ENCODE results near the gene VAMP8.
"Not testable (repeated sequence)": the region's sequence is repeated elsewhere in the genome, so short reads cannot be mapped to it uniquely, and the experiment has no call there.

VAMP8 gene

GRCh38 chr2:85583667-85584353 is 6.4 kb downstream of the VAMP8 start:
- DNase-seq, result no peak

DNA sequence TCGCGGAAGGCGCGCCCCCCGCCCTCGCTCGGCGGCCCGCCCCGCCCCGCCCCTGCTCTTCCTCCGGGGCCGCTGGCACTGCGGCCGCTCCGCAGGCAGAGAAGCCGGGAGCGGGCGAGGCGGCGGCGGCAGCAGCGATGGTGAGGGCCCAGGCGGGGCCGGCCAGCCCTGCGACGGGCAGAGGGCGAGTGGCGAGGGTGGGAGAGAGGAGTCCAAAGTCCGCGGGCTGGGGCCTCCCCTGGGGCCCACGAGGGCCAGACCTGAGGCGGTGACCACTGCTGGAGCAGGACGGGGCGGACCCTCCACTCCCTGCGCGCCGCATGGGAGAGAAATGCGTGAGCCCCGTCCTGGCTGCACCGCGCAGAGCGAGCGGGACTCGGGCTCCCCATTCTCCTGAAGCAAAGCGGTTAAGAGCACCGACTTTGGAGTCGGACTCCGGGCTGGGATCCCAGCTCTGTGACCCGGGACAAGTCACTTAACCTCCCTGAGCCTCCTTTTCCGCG is 7.0 kb downstream of the VAMP8 start, which contains the start of gene VAMP5:
Gene VAMP5, plus strand, starts transcription at position 78 of the 503 bp plus-strand sequence. Its CDS starts 60 bp downstream, at position 138.
- DNase-seq, result no peak

DNA sequence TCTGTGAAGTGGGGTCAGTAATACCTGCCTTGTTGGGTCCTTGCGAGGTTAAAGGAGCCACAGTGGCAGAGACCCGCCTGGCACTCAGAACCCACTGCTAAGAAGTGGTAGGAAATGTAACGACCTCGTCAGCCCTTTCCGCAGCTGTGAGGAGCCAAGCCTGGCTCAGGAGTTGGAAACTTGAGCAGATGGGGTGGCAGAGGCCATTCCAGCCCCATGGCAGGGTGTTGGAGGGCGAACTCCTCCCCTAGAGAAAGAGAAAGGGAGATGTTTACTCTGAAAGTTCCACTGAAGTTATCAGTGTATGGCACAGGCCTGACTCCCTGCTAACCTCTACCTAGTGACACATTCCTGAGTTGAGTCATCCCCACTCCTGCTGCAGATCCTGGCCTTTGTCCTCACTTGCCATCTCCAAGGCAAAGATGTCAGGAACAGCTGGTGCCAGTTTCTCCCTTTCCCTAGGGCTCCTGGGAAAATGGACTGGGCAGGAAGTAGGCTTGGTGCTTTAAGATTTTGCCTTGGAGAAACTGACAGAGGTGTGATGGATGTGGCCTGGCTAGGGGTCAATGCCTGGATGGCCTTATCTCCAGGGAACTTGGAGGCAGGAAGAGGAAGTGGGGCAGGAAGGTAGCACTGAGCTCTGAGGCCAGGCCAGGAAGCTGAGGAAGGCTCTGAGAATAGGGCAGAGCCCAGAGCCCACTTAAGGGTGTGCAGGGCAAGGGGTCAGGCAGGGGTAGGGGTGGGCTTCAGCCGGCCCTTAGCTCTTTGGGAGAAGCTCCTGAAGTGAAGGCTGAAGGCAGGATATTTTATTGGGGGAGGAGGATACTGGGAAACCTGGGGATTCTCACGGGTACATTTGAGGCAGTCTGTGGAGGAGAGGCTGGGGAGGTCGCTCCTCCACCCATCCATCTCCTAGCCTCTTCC is 7.7 kb downstream of the VAMP8 start:
- peak; percentile 31 to 70 for DNase-seq

GRCh38 chr2:85585781-85586105 is 8.4 kb downstream of the VAMP8 start:
- DNase-seq, result peak in 1 of 2 experiments; percentile 33

DNA sequence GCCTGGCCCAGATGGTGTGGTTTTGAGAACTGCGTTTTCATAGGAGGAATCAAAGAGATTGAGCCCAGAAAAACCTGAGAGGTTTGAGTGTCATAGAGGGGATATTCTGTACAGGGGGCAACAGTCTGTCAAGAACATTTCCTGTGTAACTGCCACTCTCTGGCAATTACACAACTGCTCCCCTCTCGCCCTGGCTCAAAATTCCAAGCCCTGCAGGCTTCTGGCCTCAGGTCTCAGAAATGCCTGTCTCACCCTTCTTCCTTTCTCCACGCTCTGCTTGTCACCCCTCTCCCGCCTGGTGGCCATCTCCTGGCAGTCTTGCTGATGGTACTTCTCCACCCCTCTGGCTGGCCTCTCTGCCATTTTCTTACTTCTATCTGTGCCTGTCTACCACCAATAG is 10.8 kb downstream of the VAMP8 start:
- DNase-seq, result no peak

DNA sequence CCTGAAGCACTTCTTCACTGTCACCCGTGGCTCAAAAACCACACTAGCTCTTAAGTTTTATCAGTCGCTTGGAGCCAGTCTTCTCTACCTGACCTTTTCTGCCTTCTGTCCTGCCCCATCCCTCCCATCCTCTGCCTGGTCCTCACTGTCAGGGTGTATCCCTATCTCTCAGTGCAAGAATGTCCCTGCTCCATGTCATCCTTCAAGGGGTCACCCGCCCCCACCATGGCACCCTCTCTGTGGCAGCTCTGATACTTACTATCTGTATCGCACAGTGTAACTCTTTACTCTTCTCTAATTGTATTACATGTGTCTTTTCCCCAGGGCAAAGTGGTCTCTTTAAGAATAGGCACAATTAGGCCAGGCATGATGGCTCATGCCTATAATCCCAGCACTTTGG is 11.3 kb downstream of the VAMP8 start:
- DNase-seq, result no peak

GRCh38 chr2:85589181-85589580 is 11.8 kb downstream of the VAMP8 start:
- DNase-seq, result no peak

DNA sequence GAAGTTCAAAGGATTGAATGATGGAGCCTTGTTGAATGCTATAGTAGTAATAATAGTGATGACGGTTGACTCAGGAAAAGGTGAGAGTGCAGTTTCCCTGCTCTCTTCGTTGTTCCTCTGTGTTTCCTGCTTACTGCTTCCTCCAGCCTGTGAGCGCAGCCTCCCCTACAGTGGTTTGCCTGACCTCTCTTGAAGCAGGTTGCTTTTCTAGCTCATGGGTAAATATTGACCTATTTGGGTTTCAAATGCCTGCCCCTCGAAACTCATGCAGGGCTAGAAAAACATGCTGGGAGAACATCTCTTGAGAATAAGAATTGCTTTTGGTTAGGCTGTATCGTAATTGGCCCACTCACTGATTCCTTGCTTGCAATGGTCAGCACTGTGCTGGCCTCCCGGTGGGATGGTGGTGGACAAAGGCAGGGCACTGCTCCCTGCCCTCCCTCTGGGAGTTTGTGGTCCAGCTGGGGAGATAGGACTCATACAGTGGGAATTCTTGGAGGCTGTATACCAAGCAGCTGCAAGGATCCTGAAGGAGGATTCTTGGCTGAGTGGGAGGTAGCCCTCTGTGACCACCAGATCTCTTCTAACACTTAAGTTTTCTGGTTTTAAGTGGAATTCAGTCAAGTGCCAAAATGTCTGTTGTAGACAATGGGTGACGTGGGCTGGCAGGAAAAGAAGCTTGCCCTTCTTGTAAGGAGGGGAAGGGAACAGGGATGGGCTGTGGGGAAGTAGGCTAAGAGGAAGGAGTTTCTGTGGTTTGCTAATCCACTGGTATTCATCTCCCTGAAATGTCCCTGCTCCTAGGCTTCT is 12.8 kb downstream of the VAMP8 start:
- no peak for DNase-seq

DNA sequence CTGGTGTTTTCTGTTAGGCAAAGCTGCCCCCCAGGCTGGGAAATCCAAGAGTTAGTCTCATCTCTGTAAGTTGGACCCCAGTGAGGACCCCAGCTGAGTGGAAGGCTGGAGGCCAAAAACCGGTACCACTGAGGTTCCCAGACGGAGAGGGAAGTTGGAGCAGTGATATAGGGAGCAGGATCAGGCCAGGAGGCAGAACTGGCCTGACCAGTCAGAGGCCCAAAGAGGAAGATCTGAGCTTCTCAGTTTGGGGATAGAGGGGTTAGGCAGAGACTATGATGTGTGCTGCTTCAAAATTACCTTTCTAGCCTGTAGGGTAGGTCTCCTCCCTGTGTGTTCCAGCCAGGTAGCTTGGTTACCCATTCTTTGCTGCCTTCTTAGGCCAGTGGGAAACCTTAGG is 13.6 kb downstream of the VAMP8 start:
- DNase-seq, result no peak

DNA sequence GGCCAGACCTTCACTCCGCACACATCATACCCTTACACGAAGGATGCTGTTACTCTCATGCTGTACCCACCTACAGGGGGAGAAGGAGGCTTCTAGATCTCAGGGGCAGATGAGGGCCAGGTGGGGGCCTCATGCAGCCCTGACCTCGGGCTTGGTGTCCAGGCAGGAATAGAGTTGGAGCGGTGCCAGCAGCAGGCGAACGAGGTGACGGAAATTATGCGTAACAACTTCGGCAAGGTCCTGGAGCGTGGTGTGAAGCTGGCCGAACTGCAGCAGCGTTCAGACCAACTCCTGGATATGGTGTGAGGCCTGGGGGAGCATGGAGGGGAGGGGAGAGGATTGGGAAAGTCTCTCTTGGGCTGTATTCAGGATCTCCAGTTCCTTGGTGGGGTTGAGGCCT is 14.2 kb downstream of the VAMP8 start:
- DNase-seq, result no peak

DNA sequence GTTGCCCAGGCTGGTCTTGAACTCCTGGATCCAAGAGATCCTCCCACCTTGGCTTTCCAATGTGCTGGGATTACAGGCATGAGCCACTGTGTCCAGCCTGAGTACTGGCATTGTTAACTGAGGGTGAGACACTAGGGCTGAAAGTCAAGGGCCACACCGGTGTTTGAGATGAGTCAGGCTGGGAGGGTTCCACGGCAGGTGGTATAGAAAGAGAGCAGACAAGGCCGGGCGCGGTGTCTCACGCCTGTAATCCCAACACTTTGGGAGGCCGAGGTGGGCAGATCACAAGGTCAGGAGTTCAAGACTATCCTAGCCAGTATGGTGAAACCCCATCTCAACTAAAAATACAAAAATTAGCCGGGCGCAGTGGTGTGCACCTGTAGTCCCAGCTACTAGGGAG is 14.9 kb downstream of the VAMP8 start:
- not testable (repeated sequence) for DNase-seq

DNA sequence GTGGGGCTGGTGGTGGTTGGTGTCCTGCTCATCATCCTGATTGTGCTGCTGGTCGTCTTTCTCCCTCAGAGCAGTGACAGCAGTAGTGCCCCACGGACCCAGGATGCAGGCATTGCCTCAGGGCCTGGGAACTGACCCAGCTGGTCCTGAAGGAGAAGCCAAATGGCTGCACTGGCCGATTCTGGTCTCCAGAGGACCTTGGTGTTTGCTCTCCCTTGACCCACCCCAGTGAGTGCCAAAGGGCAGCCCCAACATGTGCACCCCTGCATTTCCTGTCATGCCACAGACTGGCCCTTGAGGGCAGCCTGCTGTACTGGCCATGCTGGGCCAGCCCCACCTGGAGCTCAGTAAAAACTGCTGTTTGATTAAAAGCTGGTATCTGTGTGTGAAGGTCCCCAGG is 15.6 kb downstream of the VAMP8 start:
- no peak for DNase-seq

DNA sequence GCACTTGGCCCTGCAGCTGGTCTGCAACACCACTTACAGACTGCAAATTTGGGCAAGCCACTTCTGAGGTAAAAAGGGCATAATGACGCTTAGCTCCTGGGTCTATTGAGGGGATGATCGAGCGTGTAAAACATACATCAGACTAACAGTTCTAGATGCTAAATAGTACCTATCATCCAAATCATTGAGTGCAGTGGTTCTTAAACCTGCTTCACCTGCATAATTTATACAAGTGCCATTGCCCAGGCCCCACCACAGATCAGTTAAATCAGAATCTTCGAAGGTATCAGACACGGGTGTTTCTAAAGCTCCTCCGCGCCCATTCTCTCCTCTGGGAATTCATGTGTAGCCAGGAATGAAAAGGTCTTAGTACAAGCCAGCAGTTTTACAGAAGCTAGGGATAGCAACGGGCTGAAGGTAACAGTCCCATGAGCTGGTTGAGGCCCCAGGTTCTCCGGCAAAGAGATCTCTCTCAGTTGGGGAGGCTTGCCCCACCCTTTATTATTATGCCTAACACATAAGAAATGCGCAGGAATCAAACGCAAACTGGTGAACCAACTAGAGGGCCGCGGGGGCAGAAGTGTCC is 17.4 kb downstream of the VAMP8 start:
- DNase-seq, result no peak

- peak; percentile 96 to 99 for DNase-seq
Observed at GRCh38 chr2:85595301-85596025, 18.1 kb downstream of the VAMP8 start, which contains the start of gene RNF181. TSS of gene RNF181 (plus strand) at chr2:85595745. CDS start at chr2:85595764, 19 bp downstream.

GRCh38 chr2:85596026-85596333 is 18.6 kb downstream of the VAMP8 start:
- no peak for DNase-seq

GRCh38 chr2:85596486-85597143 is 19.2 kb downstream of the VAMP8 start:
- DNase-seq, result no peak

DNA sequence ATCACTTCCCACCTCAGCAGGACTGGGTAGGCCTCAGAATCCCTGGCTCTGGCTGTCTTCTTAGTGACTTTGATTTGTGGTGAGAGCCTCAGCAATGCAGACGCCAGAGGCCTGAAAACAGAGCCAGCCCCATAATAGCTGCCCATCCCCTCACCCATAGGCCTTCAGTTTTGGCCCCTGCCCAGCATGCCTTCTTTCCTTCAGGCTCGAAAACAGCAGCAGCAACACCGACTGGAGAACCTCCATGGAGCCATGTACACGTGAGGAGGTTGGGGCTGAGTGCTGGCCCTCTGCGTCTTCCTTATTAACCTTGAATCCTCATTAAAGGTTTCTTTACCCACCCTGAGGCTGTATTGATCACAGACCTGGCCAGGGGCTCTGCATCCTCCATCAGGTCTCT is 19.9 kb downstream of the VAMP8 start:
- no peak for DNase-seq

DNA sequence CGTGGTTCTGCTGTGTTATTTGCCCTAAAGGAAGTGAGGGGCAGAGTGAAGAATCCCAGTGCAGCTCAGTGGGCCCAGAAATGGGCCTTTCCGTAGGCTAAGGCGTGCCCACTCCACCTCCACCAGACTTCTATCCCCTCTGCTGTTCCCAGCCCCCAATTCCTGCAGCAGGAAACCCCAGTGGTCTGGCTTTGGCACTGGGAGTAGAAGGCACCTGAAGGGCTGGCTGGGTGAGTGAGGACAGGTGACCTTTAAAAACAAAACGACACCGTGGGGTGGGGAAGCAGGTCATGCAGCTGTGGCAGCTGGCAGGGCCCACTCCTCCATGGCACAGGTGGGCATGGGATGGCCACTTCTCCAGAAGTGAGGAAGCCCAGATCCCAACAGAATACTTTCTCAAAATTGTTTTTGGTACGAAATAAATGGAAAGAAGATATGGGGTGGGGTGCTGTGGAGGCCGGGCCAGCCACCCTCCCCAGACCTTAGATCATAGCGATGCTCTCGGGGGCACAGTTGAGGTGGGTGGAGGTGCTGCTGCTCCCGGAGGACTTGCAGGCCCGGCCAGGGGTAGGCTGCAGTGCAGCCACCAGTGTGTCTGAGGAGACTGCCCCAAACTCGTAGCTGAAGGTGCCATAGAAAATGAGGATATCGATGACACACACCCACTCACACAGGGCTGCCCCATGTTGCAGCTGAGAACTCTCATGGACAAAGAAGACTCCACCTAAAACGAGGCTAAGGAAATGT is 21.4 kb downstream of the VAMP8 start:
- DNase-seq, result no peak

- no peak for DNase-seq
Observed at GRCh38 chr2:85599468-85600234, 22.3 kb downstream of the VAMP8 start.

DNA sequence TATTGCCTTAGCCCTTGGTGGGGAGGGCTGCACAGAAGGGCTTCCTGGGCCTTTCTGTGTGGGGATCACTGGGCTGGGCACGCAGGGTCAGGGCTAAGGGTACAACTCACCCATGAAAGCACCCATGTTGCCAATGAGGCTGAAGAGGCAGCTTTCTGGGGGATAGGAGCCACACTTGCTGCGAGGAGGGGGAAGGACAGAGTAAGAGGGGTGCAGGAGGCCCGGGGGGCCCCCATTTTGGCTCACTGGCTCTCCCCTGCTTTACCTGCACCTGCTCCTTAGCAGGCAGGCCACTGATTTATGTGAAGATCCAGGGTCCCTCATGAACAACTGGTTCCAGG is 22.8 kb downstream of the VAMP8 start:
- DNase-seq, result no peak
